Measurements from ENCODE around the gene AMN1. TPM values are rescaled to one million over a fixed set of nuclear protein-coding genes. Genes with fewer than 3 reads are reported as not detected.

The AMN1 gene
- polyA plus RNA-seq, 1 experiment, result 11.9 TPM

DNA sequence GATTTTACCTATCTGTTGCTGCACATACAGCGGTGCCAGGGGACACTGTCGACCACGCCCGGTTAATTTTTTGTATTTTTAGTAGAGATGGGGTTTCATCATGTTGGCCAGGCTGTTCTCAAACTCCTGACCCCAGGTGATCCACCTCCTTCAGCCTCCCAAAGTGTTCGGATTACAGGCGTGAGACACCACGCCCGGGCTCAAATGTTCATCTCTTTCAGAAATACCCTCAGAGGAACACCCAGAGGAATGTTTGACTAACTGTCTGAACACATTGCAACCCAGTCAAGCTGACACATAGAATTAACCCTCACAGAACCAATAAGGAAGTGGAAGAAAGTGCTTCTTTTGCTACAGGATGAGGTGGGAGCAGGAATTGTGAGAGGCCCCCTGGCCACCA lies 84.3 kb downstream of the AMN1 start:
- ChIA-PET POLR2A (no interaction called here), CTCF (interaction anchor here (0.8 kb wide), 1 partner anchor 12 kb away, joined by 3 read pairs; no protein-coding TSS in a partner anchor)
- no peak for DNase-seq (ENCODE audit: low read depth, low spot score)
- H3K27me3 ChIP-seq (ENCODE audit: control insufficient read depth, insufficient read depth, low read length), result peaks cover 5% of the 10 kb centered on the region
- no peak overlapping the region for H3K27ac ChIP-seq (ENCODE audit: low read depth, low read length)
- no peak overlapping the region for H3K4me3 ChIP-seq (ENCODE audit: low read depth, low read length)
- TF ChIP-seq, protein P1, sequence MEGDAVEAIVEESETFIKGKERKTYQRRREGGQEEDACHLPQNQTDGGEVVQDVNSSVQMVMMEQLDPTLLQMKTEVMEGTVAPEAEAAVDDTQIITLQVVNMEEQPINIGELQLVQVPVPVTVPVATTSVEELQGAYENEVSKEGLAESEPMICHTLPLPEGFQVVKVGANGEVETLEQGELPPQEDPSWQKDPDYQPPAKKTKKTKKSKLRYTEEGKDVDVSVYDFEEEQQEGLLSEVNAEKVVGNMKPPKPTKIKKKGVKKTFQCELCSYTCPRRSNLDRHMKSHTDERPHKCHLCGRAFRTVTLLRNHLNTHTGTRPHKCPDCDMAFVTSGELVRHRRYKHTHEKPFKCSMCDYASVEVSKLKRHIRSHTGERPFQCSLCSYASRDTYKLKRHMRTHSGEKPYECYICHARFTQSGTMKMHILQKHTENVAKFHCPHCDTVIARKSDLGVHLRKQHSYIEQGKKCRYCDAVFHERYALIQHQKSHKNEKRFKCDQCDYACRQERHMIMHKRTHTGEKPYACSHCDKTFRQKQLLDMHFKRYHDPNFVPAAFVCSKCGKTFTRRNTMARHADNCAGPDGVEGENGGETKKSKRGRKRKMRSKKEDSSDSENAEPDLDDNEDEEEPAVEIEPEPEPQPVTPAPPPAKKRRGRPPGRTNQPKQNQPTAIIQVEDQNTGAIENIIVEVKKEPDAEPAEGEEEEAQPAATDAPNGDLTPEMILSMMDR (IDR thresholded peaks at IDR 0.05; ENCODE audit: low read depth, low read length), result no peak
- H3K9me3 ChIP-seq (ENCODE audit: control insufficient read depth, insufficient read depth, low read length), result no peaks in the 10 kb centered on the region

DNA sequence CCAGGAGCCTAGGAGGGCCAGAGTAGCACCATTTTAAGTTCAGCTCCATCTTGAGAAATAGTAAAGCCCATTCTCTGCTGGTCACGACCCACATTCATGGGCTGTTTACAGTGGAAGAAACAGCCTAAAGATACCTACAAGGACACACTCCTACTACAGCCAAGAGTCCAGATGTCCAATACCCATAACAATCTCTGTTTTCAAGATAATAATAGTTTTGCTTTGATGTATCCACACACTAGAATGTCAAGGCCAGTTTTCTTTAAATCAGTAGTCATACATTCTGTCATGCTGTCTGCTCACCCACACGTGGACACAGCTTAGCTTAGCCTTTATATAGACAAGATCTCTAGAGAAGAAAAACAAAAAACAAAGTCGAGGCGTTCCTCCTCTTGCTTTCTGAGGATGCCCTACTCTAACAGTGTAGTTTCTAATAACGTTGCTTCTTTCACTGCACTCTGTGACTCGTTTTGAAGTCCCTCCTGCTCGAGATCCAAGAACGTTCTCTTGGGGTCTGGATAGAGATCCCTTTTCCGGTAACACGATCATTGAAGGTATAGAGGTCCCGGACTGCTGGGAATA lies 87.2 kb downstream of the AMN1 start:
- DNase-seq (ENCODE audit: low read depth, low spot score), result no peak
- POLR2A ChIA-PET, result no interaction called here
- Histone ChIP-seq H3K27ac (ENCODE audit: low read depth, low read length) (no peak overlapping the region), H3K27me3 (ENCODE audit: control insufficient read depth, insufficient read depth, low read length) (peaks cover 6% of the 10 kb centered on the region), H3K9me3 (ENCODE audit: control insufficient read depth, insufficient read depth, low read length) (no peaks in the 10 kb centered on the region), H3K4me3 (ENCODE audit: low read depth, low read length) (no peak overlapping the region)
- TF ChIP-seq, protein P1 (IDR thresholded peaks at IDR 0.05; ENCODE audit: low read depth, low read length), result no peak
- CTCF ChIA-PET, result interaction anchor here (1.5 to 2.5 kb wide), 2 partner anchors 12 to 238 kb away, joined by 5 to 10 read pairs; no protein-coding TSS in a partner anchor

DNA sequence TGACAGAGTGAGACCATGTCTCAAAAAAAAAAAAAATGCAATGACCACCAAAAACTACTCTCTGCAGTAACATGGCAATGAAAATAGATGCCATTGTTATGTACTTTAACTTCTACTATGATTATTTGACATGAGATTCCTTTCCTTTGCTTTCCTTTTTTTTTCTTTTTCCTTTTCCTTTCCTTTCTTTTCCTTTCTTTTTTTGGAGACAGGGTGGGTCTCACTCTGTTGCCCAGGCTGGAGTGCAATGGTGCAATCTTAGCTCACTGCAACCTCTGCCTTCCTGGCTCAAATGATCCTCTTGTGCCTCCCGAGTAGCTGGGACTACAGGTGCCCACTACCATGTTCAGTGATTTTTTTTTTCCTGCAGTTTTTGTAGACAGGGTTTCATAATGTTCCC lies 94.2 kb downstream of the AMN1 start:
- Histone ChIP-seq H3K4me3 (ENCODE audit: low read depth, low read length) (no peak overlapping the region), H3K27ac (ENCODE audit: low read depth, low read length) (no peak overlapping the region), H3K27me3 (ENCODE audit: control insufficient read depth, insufficient read depth, low read length) (peaks cover 1% of the 10 kb centered on the region), H3K9me3 (ENCODE audit: control insufficient read depth, insufficient read depth, low read length) (no peaks in the 10 kb centered on the region)
- CTCF ChIA-PET, result interaction anchor here (0.7 to 3.4 kb wide), 3 partner anchors 11 to 290 kb away, joined by 3 to 76 read pairs (median 4); no protein-coding TSS in a partner anchor
- DNase-seq (ENCODE audit: low read depth, low spot score), result no peak
- TF ChIP-seq, protein P1 (IDR thresholded peaks at IDR 0.05; ENCODE audit: low read depth, low read length), result no peak
- POLR2A ChIA-PET, result no interaction called here

DNA sequence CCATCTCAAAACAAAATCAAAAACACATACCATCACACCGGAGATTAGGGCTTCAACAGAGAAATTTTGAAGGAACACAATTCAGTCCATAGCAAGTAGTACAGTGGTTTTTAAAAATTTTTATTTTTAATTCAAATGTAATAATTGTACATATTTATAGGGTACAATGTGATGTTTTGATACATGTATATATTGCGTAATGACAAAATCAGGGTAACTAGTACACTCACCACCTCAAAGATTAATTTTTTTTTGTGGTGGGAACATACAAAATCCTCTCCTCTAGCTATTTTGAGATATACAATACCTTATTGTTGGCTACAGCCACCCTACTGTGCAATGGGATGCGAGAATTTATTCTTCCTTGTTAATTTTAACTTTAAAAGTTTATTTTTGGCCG lies 95.4 kb downstream of the AMN1 start:
- no peak overlapping the region for H3K4me3 ChIP-seq (ENCODE audit: low read depth, low read length)
- POLR2A ChIA-PET, result no interaction called here
- no peak overlapping the region for H3K27ac ChIP-seq (ENCODE audit: low read depth, low read length)
- no peaks in the 10 kb centered on the region for H3K27me3 ChIP-seq (ENCODE audit: control insufficient read depth, insufficient read depth, low read length)
- H3K9me3 ChIP-seq (ENCODE audit: control insufficient read depth, insufficient read depth, low read length), result no peaks in the 10 kb centered on the region
- TF ChIP-seq, protein P1 (IDR thresholded peaks at IDR 0.05; ENCODE audit: low read depth, low read length), result no peak
- CTCF ChIA-PET, result interaction anchor here (0.7 to 3.4 kb wide), 2 partner anchors 230 to 395 kb away, joined by 3 to 76 read pairs; no protein-coding TSS in a partner anchor
- no peak for DNase-seq (ENCODE audit: low read depth, low spot score)

DNA sequence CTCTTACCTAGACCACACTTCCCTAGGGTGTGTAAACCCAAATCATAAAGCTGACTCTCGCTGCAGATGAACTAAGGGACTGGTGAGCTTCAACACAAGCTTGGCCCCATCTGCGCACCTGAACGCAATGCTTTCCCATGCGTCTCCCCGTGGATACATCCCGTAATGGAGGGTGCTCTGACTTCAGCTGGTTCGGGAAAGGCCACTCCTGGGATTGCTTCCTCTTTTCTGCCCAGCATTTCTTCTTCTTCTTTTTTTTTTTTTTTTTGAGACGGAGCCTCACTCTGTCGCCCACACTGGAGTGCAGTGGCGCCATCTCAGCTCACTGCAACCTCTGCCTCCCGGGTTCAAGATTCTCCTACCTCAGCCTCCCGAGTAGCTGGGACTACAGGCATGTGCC lies 97.0 kb downstream of the AMN1 start:
- POLR2A ChIA-PET, result no interaction called here
- Histone ChIP-seq H3K27ac (ENCODE audit: low read depth, low read length) (no peak overlapping the region), H3K4me3 (ENCODE audit: low read depth, low read length) (no peak overlapping the region), H3K27me3 (ENCODE audit: control insufficient read depth, insufficient read depth, low read length) (no peaks in the 10 kb centered on the region), H3K9me3 (ENCODE audit: control insufficient read depth, insufficient read depth, low read length) (no peaks in the 10 kb centered on the region)
- CTCF ChIA-PET, result interaction anchor here (0.6 to 2.0 kb wide), 3 partner anchors 227 to 913 kb away, joined by 3 to 12 read pairs (median 3); no protein-coding TSS in a partner anchor
- DNase-seq (ENCODE audit: low read depth, low spot score), result no peak
- TF ChIP-seq, protein P1 (IDR thresholded peaks at IDR 0.05; ENCODE audit: low read depth, low read length), result no peak

Measured in AG04450 (cell line).